Stimulated activated CD8-positive, alpha-beta memory T cell treated with anti-CD3 and anti-CD28 coated beads, Interleukin-7, amount 100 ng/mL, for 24 hours (primary cell): Measurements from ENCODE around the gene EPHA4.

Experiments used
- DNase-seq: peaks from one replicate; pipeline ENCODE4 v3.0.0-alpha.2; 2020; ENCODE audit warnings: low read depth

Gene EPHA4

GRCh38 chr2:221439761-221440479, 132.2 kb downstream of the EPHA4 start:
- DNase-seq, result no peak

GRCh38 chr2:221437056-221437455, 135.0 kb downstream of the EPHA4 start:
- no peak for DNase-seq

GRCh38 chr2:221435171-221435570, 136.9 kb downstream of the EPHA4 start:
- no peak for DNase-seq

GRCh38 chr2:221434142-221434541, 138.0 kb downstream of the EPHA4 start:
- DNase-seq, result no peak

- DNase-seq, result no peak
These were observed 140.6 kb downstream of the EPHA4 start for GRCh38 chr2:221431477-221431876.

GRCh38 chr2:221429741-221430491, 142.2 kb downstream of the EPHA4 start:
- no peak for DNase-seq

GRCh38 chr2:221428896-221429295, 143.2 kb downstream of the EPHA4 start:
- no peak for DNase-seq

- DNase-seq, result no peak
These were observed 145.2 kb downstream of the EPHA4 start for GRCh38 chr2:221426929-221427328.

GRCh38 chr2:221425891-221426290, 146.2 kb downstream of the EPHA4 start:
- no peak for DNase-seq

GRCh38 chr2:221425353-221425752, 146.8 kb downstream of the EPHA4 start:
- no peak for DNase-seq

GRCh38 chr2:221423210-221423804, 148.8 kb downstream of the EPHA4 start:
- DNase-seq, result no peak

GRCh38 chr2:221422516-221423209, 149.4 kb downstream of the EPHA4 start:
- DNase-seq, result no peak

GRCh38 chr2:221420245-221420644, 151.9 kb downstream of the EPHA4 start:
- DNase-seq, result no peak

- DNase-seq, result no peak
These were observed 156.3 kb downstream of the EPHA4 start for GRCh38 chr2:221415789-221416188.

- no peak for DNase-seq
These were observed 159.1 kb downstream of the EPHA4 start for GRCh38 chr2:221412978-221413377.

- DNase-seq, result no peak
These were observed 161.6 kb downstream of the EPHA4 start for GRCh38 chr2:221410487-221410886.

GRCh38 chr2:221407765-221408164, 164.3 kb downstream of the EPHA4 start:
- DNase-seq, result no peak

- no peak for DNase-seq
These were observed 166.6 kb downstream of the EPHA4 start for GRCh38 chr2:221405521-221405920.

- no peak for DNase-seq
These were observed 170.0 kb downstream of the EPHA4 start for GRCh38 chr2:221402072-221402471.

GRCh38 chr2:221400411-221400810, 171.7 kb downstream of the EPHA4 start:
- DNase-seq, result no peak

- DNase-seq, result no peak
These were observed 172.9 kb downstream of the EPHA4 start for GRCh38 chr2:221399183-221399582.

GRCh38 chr2:221397187-221397586, 174.9 kb downstream of the EPHA4 start:
- no peak for DNase-seq
